GM13977 (cell line): ENCODE data around the gene C1QL4.

Experiments used
- DNase-seq: peaks from one replicate; pipeline ENCODE4 v3.0.0; 2012; ENCODE audit warnings: low spot score
- in situ Hi-C: fragments of 300-500 bp; cut with MboI; formaldehyde crosslinking; loops from one replicate; pipeline ENCODE4 v1.12.0; 2022; ENCODE audit warnings: low sequenced_read_pairs, low pct_unique_long_range_greater_than_20kb, mixed read lengths, inconsistent platforms; ENCODE audit not compliant: unreplicated experiment
- TF ChIP-seq, protein P1 (sequence below): IDR thresholded peaks from 2 replicates; pipeline ENCODE4 v1.5.1; 2012; ENCODE audit warnings: mild to moderate bottlenecking, control low read depth; ENCODE audit not compliant: insufficient read depth; ENCODE audit errors: extremely low read depth, missing control alignments

Gene C1QL4

DNA sequence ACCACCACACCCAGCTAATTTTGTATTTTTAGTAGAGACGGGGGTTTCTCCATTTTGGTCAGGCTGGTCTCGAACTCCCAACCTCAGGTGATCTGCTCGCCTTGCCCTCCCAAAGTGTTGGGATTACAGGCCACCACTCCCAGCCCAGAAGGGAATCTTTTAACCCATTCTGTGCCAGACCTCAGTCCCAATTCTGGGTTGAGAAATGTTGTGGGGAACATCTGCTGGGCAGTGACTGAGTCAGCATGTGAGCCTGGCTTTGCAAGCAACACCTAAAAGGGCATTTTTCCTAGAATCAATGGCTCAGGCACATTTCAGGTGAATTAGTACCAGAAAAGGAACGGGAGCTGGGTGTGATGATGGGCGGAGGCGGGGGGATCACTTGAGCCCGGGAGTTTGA lies 22.7 kb upstream of the C1QL4 start:
- no peak for DNase-seq
- in situ Hi-C loops = loop anchor here (5.0 kb wide), 1 partner anchor 158 kb away; no protein-coding TSS in a partner anchor
- TF ChIP-seq, protein P1, sequence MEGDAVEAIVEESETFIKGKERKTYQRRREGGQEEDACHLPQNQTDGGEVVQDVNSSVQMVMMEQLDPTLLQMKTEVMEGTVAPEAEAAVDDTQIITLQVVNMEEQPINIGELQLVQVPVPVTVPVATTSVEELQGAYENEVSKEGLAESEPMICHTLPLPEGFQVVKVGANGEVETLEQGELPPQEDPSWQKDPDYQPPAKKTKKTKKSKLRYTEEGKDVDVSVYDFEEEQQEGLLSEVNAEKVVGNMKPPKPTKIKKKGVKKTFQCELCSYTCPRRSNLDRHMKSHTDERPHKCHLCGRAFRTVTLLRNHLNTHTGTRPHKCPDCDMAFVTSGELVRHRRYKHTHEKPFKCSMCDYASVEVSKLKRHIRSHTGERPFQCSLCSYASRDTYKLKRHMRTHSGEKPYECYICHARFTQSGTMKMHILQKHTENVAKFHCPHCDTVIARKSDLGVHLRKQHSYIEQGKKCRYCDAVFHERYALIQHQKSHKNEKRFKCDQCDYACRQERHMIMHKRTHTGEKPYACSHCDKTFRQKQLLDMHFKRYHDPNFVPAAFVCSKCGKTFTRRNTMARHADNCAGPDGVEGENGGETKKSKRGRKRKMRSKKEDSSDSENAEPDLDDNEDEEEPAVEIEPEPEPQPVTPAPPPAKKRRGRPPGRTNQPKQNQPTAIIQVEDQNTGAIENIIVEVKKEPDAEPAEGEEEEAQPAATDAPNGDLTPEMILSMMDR = no peak

DNA sequence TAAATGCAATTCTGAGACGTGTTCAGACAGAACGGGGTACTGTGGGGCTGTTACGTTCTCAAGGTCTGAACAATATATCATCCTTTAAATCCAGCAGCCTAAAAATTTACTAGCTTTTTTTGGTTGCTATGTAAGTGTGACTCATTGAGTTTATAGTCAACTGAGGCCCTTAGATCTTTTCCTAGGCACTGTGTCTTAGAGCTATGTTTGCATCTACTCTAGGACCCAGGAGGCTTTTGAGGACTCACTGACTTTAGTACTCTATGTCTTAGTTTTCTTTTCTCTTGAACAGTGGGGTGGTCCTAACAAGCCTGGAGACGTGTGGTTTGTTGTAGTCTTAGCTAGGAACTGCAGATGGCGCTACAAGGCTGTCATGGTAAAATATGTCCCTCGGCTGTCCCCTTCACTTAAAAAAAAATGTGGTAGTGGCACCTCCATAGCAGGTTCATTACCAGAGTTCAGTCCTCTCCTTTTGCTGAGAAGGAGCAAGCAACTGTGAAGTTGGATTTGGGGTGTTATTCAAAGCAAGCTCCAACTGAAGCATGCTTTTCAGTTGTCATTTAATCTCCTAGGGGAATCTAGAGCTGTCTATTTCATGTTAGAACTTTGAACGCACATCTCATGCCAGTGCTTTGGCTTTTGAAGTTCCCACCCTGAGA lies 21.6 kb upstream of the C1QL4 start:
- in situ Hi-C loops = no loop called here
- DNase-seq = peak; percentile 79
- TF ChIP-seq, protein P1 = peak; percentile 79

DNA sequence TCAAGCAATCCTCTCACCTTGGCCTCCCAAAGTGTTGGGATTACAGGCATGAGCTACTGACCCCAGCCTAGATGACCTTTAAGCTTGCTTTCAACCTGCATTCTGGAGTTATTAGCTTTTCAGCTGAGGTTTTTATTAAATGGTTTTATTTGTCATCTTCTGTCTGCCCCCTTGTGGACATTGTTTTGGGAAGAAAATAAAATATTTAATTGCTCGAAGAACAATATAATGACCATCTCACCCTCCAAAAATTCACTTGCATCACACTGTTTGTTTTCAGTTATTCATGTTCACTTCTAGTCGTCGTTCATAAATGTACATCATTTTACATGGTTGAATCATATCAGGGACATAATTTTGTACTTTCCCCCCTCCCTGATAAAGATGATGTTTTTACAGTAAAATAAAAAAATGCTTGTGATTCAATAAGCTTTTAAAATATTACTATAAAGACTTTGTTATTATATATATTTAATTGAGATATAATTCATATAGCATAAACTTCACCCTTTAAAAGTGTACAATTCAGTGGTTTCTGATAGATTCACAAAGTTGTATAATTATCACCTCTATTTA lies 20.2 kb upstream of the C1QL4 start:
- TF ChIP-seq, protein P1 = peak; percentile 37
- in situ Hi-C loops = no loop called here
- DNase-seq = peak; percentile 34

DNA sequence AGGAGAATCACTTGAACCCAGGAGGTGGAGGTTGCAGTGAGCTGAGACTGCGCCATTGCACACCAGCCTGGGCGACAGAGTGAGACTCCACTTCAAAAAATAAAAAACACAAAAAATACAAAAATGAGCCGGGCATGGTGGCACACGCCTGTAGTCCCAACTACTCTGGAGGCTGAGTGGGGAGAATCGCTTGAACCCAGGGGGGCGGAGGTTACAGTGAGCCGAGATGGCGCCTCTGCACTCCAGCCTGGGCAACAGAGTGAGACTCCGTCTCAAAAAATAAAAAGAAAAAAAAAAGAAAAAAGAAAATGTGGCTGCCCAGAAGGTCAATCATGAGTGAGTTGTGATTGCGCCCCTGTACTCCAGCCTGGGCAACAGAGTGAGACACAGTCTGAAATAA lies 18.9 kb upstream of the C1QL4 start:
- no peak for DNase-seq
- in situ Hi-C loops = no loop called here
- TF ChIP-seq, protein P1 = no peak

DNA sequence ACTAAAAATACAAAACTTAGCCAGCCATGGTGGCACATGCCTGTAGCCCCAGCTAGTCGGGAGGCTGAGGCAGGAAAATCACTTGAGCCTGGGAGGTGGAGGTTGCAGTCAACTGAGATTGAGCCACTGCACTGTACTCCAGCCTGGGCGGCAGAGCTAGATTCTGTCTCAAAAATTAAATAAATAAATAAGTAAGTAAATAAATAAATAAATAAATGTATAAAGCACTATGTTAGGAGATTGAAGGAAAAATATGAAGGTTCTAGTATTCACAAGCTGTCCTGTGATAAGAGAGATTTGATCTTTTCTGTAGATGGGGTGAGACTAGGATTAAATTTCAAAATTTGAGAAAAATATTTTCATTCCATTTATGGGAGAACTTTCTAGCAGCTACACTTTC lies 15.4 kb upstream of the C1QL4 start:
- DNase-seq = no peak
- TF ChIP-seq, protein P1 = no peak
- in situ Hi-C loops = no loop called here

DNA sequence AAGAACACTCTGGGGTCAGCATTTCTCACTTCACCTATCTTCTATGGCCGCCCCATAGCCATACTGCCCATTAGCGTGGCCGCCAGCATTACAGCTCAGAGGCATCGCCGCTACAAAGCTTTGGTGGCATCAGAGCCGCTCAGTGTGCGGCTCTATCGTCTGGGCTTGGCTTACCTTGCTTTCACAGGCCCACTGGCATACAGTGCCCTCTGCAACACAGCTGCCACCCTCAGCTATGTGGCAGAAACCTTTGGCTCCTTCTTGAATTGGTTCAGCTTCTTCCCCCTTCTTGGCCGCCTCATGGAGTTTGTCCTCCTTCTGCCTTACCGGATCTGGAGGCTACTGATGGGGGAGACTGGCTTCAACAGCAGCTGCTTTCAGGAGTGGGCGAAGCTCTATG lies 12.3 kb upstream of the C1QL4 start:
- in situ Hi-C loops = no loop called here
- no peak for DNase-seq
- TF ChIP-seq, protein P1 = no peak

DNA sequence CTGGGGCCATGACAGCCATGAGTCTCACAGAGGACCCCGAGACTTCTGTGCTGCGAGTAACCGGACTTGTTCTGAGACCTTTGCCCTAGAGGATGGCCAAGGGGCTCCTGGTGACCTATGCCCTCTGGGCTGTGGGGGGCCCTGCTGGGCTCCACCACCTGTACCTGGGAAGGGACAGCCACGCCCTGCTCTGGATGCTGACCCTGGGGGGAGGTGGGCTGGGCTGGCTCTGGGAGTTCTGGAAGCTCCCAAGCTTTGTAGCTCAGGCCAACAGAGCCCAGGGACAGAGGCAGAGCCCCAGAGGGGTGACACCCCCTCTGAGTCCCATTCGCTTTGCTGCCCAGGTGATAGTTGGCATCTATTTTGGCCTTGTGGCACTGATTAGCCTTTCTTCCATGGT lies 11.8 kb upstream of the C1QL4 start:
- DNase-seq = no peak
- in situ Hi-C loops = no loop called here
- TF ChIP-seq, protein P1 = no peak
